ENCODE data around the gene CYP27A1.

The CYP27A1 gene

GRCh38 chr2:218776488-218776887, 5.5 kb upstream of the CYP27A1 start:
- no peak for DNase-seq

- no peak for DNase-seq
Measured at GRCh38 chr2:218777276-218777990, 4.5 kb upstream of the CYP27A1 start.

DNA sequence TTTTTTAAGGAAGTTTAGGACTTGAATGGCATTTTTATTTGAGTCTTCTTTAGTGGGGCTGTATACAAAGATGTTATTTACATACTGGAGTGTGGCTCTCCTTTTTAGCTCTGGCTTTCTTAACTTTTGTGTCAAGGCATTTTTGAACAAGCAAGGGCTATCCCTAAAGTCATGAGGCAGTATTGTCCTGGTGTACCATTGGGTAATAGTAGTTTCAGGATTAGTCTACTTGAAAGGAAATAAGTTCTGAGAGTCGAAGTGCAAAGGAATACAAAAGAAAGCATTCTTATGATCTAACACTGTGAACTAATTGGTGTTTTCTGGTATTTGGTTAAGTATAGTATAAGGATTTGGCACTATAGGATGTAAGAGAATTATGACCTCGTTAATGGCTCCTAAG, 1.9 kb upstream of the CYP27A1 start:
- DNase-seq = no peak

DNA sequence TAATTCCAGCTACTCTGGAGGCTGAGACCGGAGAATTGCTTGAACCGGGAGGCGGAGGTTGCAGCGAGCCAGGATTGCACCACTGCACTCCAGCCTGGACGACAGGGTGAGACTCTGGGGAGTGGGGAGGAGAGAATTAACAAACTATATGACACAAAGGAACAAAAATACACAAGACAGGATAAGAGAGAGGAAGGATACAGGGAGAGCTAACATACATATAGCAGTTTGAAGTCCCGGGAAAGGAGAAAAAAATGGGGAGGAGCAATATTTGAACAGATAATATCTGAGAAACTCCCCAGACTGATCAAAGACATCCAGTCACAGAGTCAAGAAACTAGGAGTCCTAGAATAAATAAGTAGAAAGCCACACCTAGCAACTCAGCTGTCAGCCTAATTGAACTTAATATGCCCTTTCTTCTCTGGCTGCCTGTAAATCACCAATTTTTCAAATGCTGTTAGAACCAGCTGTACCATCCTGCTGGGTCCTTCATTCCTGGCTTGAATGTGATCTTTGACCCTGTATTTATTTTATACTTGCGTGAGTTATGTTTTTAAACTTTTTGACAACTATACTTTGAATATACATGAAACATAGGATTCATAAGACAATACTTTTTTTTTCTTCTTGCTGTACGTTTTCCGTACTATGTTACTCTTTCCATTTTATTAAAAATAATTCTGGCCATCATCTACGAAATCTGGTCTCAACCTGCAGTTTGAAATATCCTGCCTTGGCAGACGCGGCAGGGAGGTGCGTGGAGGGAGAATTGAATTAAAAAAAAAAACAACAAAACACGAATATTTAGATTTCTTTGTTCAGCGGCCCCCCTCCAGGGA, 876 bp upstream of the CYP27A1 start:
- no peak for DNase-seq

GRCh38 chr2:218782528-218782844, 539 bp downstream of the CYP27A1 start:
- no peak for DNase-seq

- no peak for DNase-seq
Measured at GRCh38 chr2:218783688-218784087, 1.7 kb downstream of the CYP27A1 start.

GRCh38 chr2:218785103-218785502, 3.2 kb downstream of the CYP27A1 start:
- DNase-seq = no peak

DNA sequence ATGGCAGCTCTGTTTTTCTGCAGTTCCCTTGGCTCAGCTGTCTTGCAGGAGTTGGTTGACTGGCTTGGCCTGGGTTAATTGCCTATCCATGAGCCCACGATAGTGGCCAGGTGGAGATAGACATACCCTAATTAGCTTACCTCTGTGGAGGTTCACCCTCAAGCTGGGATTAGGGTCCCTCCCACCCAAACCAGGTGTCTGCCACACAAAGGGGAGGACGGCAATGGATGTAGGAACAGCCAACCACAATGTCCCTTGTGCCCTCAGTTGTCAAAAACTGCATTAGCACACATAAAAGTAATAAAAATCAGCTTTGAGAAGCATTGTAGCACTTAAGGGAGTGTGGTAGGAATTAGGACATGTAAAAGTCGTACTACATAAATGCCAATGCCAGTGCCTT, 4.2 kb downstream of the CYP27A1 start:
- no peak for DNase-seq

DNA sequence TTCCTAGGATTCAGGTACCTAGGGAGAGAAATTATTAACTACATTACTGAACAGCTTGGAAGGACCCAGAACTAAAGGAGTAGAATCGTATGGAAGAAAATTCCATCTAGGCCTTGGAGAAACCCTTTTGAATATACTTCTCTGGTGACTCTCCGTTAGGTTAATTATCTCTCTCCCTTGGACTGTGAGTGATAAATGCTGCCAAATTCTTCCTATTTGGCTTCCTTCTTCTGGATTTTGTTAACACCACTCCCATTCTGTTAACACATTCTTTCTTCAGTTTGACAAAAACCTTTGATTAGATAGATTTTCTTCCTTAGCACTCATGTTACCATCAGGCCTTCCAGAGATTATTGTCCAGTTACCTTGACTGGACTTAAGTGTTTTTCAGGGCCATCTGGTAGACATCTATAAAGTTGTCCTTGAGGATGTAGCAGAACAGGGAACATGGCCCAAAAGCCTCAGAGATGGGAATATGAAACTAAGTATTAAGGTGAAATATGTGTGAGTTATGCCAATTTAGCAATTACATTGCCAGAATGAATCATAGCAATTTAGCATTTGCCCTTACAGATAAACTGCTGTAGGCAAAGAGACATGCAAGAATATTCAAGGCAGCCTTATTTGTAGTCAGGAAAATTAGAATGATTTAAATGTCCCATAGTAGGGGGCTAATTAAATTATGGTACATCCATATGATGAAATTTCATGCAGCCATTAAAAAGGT, 6.7 kb downstream of the CYP27A1 start:
- no peak for DNase-seq

GRCh38 chr2:218792433-218792832, 10.5 kb downstream of the CYP27A1 start:
- no peak for DNase-seq

DNA sequence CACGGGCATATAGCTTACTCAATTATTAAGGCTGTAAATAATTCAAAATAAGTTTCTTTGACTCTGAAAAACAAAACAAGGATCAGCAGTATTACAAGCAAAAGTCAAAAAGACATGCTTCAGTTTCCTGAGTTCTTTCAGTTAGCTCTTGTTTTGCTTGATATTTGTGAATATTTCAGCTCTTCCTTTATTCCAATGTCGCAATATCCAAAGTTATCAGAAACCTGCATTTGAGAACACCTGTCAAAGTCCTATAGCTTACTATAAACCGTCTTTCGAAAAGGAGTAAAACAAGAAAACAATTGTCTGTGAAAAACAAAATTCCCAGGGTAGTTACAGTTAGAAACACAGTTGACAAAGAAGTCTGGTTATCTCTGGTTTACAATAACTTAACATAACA, 14.7 kb downstream of the CYP27A1 start:
- DNase-seq = no peak

DNA sequence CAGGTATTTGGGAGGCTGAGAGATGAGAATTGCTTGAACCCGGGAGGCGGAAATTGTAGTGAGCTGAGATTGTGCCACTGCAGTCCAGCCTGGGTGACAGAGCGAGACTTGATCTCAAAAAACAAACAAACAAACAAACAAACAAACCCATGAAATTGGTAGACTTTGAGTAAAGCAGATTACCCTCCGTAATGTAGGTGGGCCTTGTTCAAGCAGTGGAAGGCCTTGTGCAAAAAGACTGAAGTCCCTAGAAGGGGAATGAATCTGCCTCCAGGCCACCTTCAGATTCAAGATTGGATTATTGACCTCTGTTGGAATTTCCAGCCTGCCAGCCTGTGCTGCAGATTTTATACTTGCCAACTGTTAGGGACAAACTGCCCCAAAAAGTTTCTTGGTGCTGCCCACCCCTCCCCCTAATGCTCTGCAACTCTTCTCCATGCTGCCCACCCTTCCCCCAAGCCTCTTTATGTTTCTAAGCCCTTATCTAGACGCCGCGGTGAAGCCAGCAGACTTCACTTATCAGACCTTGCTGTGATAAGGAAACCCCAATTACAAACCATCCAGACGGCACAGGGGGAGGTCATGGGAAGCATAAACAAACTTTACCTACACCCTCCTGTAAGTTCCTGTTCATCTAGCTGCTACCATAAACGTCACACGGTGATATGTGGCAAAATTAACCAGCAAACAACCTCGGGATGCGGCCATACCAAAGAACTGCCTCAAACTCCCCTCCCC, 17.0 kb downstream of the CYP27A1 start:
- DNase-seq = no peak

DNA sequence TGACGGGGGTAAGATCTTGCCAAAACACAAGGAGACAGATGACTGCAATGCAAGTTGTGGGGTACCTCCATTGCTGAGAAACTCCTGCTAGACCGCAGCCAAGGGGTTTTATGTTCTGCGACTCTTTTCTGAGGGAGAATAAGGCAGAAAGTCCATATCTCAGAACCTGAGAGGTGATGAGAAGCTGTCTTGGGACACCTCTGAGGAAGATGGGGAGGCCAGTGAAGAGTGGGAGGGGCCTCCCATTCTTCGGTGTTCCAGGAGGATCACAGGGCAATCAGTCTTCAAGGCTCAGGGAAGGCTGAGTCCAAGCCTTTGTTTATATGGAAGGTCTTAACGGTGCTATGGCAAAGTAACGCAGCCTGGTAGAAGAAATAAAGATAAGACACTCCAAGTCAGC, 18.0 kb downstream of the CYP27A1 start:
- no peak for DNase-seq

GRCh38 chr2:218802386-218802994, 20.5 kb downstream of the CYP27A1 start:
- no peak for DNase-seq

DNA sequence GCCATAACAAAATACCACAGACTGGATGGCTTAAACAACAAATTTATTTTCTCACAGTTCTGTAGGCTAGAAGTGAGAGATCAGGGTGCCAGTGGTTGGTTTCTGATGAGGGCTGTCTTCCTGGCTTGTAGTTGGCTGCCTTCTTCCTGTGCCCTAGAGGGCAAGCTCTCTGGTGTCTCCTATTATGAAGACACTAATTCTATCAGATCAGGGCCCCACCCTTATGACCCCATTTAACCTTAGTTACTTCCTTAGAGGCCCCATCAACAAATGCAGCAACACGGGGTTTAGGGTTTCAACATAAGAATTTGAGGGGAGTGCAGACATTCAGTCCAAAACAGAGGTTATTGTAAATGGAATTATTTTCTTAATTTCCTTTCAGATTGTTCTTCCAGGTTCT, 22.9 kb downstream of the CYP27A1 start:
- no peak for DNase-seq

DNA sequence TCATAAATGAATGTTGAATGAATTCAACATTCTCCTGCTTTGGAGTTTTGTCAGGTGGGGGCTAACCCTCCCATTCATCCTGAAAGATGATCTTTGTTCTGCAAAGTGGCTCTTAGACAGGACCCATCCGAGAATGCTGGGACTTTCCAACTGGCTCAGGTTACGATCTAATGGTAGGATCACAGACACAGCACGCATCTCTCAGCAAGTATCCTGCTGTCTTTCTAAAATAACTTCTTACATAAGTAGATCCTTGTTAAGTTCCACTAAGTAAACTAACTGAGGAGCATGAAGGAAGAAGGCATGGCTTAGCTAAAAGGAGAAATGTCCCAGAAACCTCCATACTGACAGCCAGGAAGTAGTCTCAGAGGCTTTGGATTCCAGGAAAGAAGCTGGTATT, 23.7 kb downstream of the CYP27A1 start:
- no peak for DNase-seq

GRCh38 chr2:218806346-218806978, 24.5 kb downstream of the CYP27A1 start:
- peak in 1 of 2 donors; percentile 14 for DNase-seq

- DNase-seq = no peak
Measured at GRCh38 chr2:218807626-218808025, 25.7 kb downstream of the CYP27A1 start.

DNA sequence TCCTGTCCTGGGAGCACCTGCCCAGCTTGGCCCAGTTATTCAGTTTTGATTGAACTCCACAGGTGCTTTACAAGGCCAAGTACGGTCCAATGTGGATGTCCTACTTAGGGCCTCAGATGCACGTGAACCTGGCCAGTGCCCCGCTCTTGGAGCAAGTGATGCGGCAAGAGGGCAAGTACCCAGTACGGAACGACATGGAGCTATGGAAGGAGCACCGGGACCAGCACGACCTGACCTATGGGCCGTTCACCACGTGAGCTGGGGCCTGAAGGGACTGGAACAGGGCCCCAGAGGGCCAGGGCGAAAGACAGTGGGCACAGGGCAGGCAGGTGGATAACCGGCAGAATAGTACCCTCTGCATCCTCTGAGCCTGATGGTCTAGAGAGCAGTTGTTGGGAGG, 27.6 kb downstream of the CYP27A1 start:
- DNase-seq = no peak

- DNase-seq = no peak
Measured at GRCh38 chr2:218810256-218810655, 28.3 kb downstream of the CYP27A1 start.

DNA sequence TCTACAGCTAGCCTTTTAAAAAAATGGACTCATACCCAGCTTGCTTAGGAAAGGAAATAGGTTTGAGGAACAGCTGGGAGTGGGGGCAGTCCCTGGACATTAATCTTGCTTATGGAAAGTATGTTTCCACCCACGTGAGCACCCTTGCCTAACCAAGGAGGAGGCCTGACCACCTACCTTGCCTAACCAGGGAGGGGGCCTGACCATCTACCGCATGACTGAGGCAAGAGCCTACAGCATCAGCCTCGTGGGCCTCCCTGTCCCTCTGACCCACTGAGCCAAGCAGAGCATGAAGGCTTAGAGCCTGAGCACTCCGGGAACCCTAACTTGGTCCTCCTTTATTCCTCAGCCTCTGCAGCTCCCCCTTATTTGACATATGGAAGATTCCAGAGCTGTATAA, 29.4 kb downstream of the CYP27A1 start:
- DNase-seq = no peak

DNA sequence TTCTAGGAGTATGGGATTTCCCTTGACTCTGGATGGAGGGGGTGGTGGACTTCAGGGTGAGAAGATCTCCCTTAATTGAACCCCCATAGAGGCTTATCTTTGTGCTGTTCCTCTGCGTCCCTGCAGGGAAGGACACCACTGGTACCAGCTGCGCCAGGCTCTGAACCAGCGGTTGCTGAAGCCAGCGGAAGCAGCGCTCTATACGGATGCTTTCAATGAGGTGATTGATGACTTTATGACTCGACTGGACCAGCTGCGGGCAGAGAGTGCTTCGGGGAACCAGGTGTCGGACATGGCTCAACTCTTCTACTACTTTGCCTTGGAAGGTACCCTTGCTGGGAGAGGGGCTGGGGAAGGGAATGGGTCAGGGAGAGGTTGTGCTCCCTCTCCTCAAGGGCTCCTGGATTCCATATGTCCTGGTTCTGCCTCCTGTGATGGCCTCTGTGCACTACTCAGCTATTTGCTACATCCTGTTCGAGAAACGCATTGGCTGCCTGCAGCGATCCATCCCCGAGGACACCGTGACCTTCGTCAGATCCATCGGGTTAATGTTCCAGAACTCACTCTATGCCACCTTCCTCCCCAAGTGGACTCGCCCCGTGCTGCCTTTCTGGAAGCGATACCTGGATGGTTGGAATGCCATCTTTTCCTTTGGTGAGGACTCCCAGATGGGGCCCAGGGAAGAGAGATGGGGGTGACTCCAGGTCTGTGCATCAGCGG, 30.3 kb downstream of the CYP27A1 start:
- DNase-seq = no peak

Measured in bone marrow (tissue), 2 donors.